Measurements from ENCODE around the gene C19orf38.

GRCh38 chr19:10907925-10908324 is 59.7 kb downstream of the C19orf38 start:
- TF ChIP-seq CTCF (IDR thresholded peaks at IDR 0.05; ENCODE audit: borderline replicate concordance, extremely low read depth, low read length, poor library complexity, severe bottlenecking) = no peak
- TF ChIP-seq EZH2 (IDR thresholded peaks at IDR 0.05; ENCODE audit: borderline replicate concordance, low read depth, low read length, severe bottlenecking) = no peak
